GM12874 (cell line): ENCODE results near the gene PLP2.

Experiments used
- CTCF ChIP-seq: IDR thresholded peaks from 2 replicates; pipeline ENCODE4 v1.5.1; 2011; ENCODE audit warnings: low read depth, mild to moderate bottlenecking, control low read depth, low read length, moderate library complexity; ENCODE audit not compliant: insufficient read depth

PLP2 gene

GRCh38 chrX:49172280-49172780 is 632 bp downstream of the PLP2 start:
- no peak for TF ChIP-seq CTCF

- TF ChIP-seq CTCF, result no peak
Observed at GRCh38 chrX:49174723-49175122, 3.0 kb downstream of the PLP2 start.

- no peak for TF ChIP-seq CTCF
Observed at GRCh38 chrX:49175435-49176274, 4.0 kb downstream of the PLP2 start.

GRCh38 chrX:49176421-49177326 is 5.0 kb downstream of the PLP2 start:
- no peak for TF ChIP-seq CTCF

GRCh38 chrX:49177338-49177833 is 5.7 kb downstream of the PLP2 start:
- TF ChIP-seq CTCF, result 0 out of 2 replicates have a peak, but pooled peaks have one; percentile 17

- TF ChIP-seq CTCF, result no peak
Observed at GRCh38 chrX:49177873-49178480, 6.3 kb downstream of the PLP2 start.

GRCh38 chrX:49178537-49178936 is 6.8 kb downstream of the PLP2 start:
- TF ChIP-seq CTCF, result no peak
